Activated T-cell treated with anti-CD3 and anti-CD28 coated beads, Interleukin-2, amount 50 U/mL, for 72 hours (primary cell): ENCODE results near the gene COQ8B. TPM values are rescaled to one million over a fixed set of nuclear protein-coding genes. Genes with fewer than 3 reads are reported as not detected.
A peak's percentile ranks its signal among the peaks of the same experiment; 100 is the strongest.

ENCODE experiments used
- ATAC-seq, 2 donors: fragments of 150-1000 bp; cut with Tn5 transposase; replicated peaks in 1 of 2; 2 replicates each; pipeline ENCODE4 v1.10.0; 2021; ENCODE audit warnings: moderate library complexity in 2 of 2, mild to moderate bottlenecking in 1 of 2
- DNase-seq, 2 donors: peaks; one replicate each; pipeline ENCODE4 v3.0.0; 2021 to 2022; ENCODE audit warnings: mixed read lengths in 1 of 2
- H3K27ac Mint-ChIP-seq: one replicate; pipeline ENCODE4 v1.8.0; 2022; ENCODE audit warnings: mild to moderate bottlenecking, moderate library complexity, mixed read lengths
- H3K27me3 Mint-ChIP-seq: one replicate; pipeline ENCODE4 v1.8.0; 2022; ENCODE audit warnings: low read depth, mixed read lengths
- H3K36me3 Mint-ChIP-seq, 2 donors: one replicate each; pipeline ENCODE4 v1.8.0; 2022; ENCODE audit warnings: mixed read lengths in 2 of 2, mild to moderate bottlenecking in 1 of 2; ENCODE audit not compliant: insufficient read depth in 2 of 2
- H3K4me1 Mint-ChIP-seq: one replicate; pipeline ENCODE4 v1.8.0; 2022; ENCODE audit warnings: low read depth, mixed read lengths
- H3K4me3 Mint-ChIP-seq, 2 donors: one replicate each; pipeline ENCODE4 v1.8.0; 2022; ENCODE audit warnings: mild to moderate bottlenecking in 2 of 2, mixed read lengths in 2 of 2, moderate library complexity in 2 of 2
- H3K9me3 Mint-ChIP-seq, 2 donors: one replicate each; pipeline ENCODE4 v1.8.0; 2022; ENCODE audit warnings: mixed read lengths in 2 of 2
- total RNA-seq, 2 donors: library from RNA; stranded (reverse); gene quantifications; one replicate each; pipeline ENCODE4 v1.2.3, GENCODE V29; 2022

COQ8B gene
- total RNA-seq, 2 donors from 2014 or later: 45.4 to 58.6 TPM

DNA sequence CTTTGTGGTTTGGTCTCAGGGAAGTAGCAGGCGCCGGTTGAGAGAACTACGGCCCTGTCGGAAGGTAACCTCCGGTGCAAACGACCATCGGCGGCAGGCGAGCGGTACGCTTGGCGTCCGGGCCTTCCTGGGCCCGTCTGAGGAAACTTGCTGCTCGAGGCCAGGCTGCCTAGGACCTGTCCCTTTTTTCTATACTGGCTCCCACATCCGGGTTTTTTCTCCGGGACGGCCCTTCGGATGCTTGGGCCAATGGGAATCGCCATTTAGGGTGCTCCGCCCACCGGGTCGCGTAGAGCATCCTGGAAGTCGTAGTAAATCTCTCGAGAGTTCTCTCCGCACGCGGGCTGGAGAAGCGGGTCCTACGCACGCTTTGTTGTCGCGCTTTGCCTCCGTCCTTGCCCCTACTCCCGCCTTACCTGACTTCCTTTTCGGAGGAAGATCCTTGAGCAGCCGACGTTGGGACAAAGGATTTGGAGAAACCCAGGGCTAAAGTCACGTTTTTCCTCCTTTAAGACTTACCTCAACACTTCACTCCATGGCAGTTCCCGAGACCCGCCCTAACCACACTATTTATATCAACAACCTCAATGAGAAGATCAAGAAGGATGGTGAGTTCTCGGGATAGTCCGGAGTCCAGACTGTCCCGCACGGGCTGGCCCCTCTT lies 34.3 kb upstream of the COQ8B start, which contains the start of gene SNRPA:
Gene SNRPA, plus strand, starts transcription at position 330 of the 664 bp plus-strand sequence. Its CDS starts 206 bp downstream, at position 536.
- H3K36me3 Mint-ChIP-seq: peaks cover 15 to 23% of the 10 kb centered on the region in 2 donors
- H3K4me3 Mint-ChIP-seq: peak within 1 kb of the TSS; percentile 91 to 92
- DNase-seq (peak; percentile 96 to 98), ATAC-seq (peak; percentile 74 to 76)
- peak within 1 kb of the TSS; percentile 93 for H3K27ac Mint-ChIP-seq
- H3K9me3 Mint-ChIP-seq: no peaks in the 10 kb centered on the region
- peaks cover 57% of the 10 kb centered on the region for H3K4me1 Mint-ChIP-seq
- H3K27me3 Mint-ChIP-seq: no peaks in the 10 kb centered on the region

GRCh38 chr19:40750058-40750873 lies 33.6 kb upstream of the COQ8B start, which contains the start of gene ACTMAP:
ACTMAP (minus strand) TSS chr19:40750477; CDS start chr19:40749803, 674 bp downstream.
- Mint-ChIP-seq H3K4me3 (peak within 1 kb of the TSS; percentile 91 to 92), H3K27me3 (no peaks in the 10 kb centered on the region), H3K27ac (peak within 1 kb of the TSS; percentile 93), H3K9me3 (no peaks in the 10 kb centered on the region), H3K36me3 (peaks cover 15 to 19% of the 10 kb centered on the region in 2 donors), H3K4me1 (peaks cover 49% of the 10 kb centered on the region)
- ATAC-seq (peak; percentile 86 to 88), DNase-seq (peak; percentile 99 to 100)

- H3K36me3 Mint-ChIP-seq: peaks cover 5 to 10% of the 10 kb centered on the region in 2 donors
- no peaks in the 10 kb centered on the region for H3K27me3 Mint-ChIP-seq
- DNase-seq (no peak), ATAC-seq (no peak)
- H3K9me3 Mint-ChIP-seq: no peaks in the 10 kb centered on the region
- H3K4me1 Mint-ChIP-seq: peaks cover 28% of the 10 kb centered on the region
- no peak overlapping the region for H3K27ac Mint-ChIP-seq
- H3K4me3 Mint-ChIP-seq: no peak overlapping the region
Measured at GRCh38 chr19:40747536-40747935, 30.9 kb upstream of the COQ8B start.

DNA sequence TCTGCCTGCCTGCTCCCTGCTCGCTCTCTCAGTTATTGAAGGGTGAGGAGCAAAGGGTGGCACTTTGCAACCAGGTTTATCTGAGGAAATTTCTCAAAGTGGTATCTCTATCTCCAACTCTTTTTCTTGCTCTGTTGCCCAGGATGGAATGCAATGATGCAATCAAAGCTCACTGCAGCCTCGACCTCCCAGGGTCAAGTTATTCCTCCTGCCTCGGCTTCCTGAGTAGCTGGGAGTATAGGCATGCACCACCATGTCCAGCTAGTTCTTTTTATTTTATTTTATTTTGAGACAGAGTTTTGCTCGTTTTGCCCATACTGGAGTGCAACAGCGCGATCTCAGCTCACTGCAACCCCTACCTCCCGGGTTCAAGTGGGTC lies 28.7 kb upstream of the COQ8B start:
- Mint-ChIP-seq H3K4me3 (no peak overlapping the region), H3K4me1 (peaks cover 22% of the 10 kb centered on the region), H3K27me3 (no peaks in the 10 kb centered on the region), H3K9me3 (no peaks in the 10 kb centered on the region), H3K36me3 (peaks cover 0 to 1% of the 10 kb centered on the region in 2 donors), H3K27ac (no peak overlapping the region)
- DNase-seq: no peak
- ATAC-seq: no peak

GRCh38 chr19:40744554-40745401 lies 28.1 kb upstream of the COQ8B start:
- Mint-ChIP-seq H3K4me1 (peaks cover 17% of the 10 kb centered on the region), H3K36me3 (no peaks in the 10 kb centered on the region), H3K27me3 (no peaks in the 10 kb centered on the region), H3K4me3 (no peak overlapping the region), H3K9me3 (no peaks in the 10 kb centered on the region), H3K27ac (no peak overlapping the region)
- DNase-seq: peak; percentile 43 to 51
- peak; percentile 60 to 62 for ATAC-seq

DNA sequence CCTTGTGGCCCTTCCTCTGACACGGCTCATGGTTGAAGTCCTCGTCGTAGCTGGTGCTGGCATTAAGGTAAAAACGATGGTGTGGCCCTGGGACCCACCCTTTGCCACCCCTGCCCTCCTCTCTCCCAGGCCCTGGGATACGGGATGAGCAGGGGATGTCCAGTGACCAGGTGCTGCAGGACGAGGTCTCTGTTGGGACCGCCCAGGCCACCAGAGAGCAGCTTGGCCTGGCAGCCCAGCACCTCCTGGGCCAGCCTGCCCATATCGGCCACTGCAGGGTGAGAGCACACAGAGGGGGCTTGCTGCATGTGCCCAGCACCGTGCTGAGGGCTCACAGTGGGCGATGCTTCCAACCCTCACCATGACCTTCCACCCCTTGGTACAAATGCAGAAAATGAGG lies 27.2 kb upstream of the COQ8B start:
- ATAC-seq (no peak), DNase-seq (no peak)
- no peaks in the 10 kb centered on the region for H3K27me3 Mint-ChIP-seq
- H3K27ac Mint-ChIP-seq: no peak overlapping the region
- no peaks in the 10 kb centered on the region for H3K9me3 Mint-ChIP-seq
- H3K36me3 Mint-ChIP-seq: no peaks in the 10 kb centered on the region
- H3K4me1 Mint-ChIP-seq: peaks cover 9% of the 10 kb centered on the region
- no peak overlapping the region for H3K4me3 Mint-ChIP-seq

DNA sequence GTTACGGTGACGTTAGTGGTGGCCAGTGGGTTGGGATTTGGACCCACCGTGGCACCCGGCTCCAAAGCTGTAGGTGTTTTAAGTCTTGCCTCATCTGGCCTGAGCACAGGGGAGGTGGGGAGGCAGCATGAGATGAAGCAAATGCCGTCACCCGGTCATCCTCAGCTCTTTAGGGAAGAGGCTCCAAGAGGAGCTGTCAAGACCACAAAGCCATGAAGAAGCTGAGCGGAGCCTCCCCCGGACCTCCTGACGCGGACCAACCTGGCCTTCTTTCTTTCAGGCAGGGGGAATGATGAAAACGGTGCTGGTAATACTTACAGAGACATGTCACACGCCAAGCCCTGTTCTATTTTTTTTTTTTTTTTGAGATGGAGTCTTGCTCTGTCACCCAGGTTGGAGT lies 26.2 kb upstream of the COQ8B start:
- ATAC-seq (no peak), DNase-seq (no peak)
- Mint-ChIP-seq H3K27me3 (no peaks in the 10 kb centered on the region), H3K9me3 (no peaks in the 10 kb centered on the region), H3K27ac (no peak overlapping the region), H3K4me1 (no peaks in the 10 kb centered on the region), H3K4me3 (no peak overlapping the region), H3K36me3 (no peaks in the 10 kb centered on the region)

DNA sequence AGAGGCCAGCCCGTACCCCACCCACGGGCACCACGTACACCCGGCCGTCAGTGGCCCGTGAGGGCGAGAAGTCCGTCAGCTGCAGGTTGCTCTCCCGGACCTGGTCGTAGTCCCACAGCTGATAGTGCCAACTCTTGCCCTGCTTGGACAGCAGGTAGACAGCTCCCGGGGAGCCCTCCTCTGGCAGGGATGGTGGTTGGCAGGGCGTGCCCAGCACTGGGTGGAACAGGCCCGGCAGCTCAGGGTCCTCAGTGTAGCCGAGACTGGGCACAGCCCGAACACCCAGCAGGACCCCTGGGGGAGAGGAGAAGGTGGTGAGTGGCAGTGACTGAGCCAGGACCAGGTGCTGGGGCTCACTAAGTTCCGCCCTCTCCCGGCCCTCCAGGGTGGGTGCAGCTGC lies 25.8 kb upstream of the COQ8B start:
- H3K36me3 Mint-ChIP-seq: peaks cover 2 to 3% of the 10 kb centered on the region in 2 donors
- no peaks in the 10 kb centered on the region for H3K9me3 Mint-ChIP-seq
- no peaks in the 10 kb centered on the region for H3K4me1 Mint-ChIP-seq
- no peak overlapping the region for H3K27ac Mint-ChIP-seq
- ATAC-seq (peak in 1 of 2 donors; percentile 12), DNase-seq (no peak)
- no peak overlapping the region for H3K4me3 Mint-ChIP-seq
- no peaks in the 10 kb centered on the region for H3K27me3 Mint-ChIP-seq

DNA sequence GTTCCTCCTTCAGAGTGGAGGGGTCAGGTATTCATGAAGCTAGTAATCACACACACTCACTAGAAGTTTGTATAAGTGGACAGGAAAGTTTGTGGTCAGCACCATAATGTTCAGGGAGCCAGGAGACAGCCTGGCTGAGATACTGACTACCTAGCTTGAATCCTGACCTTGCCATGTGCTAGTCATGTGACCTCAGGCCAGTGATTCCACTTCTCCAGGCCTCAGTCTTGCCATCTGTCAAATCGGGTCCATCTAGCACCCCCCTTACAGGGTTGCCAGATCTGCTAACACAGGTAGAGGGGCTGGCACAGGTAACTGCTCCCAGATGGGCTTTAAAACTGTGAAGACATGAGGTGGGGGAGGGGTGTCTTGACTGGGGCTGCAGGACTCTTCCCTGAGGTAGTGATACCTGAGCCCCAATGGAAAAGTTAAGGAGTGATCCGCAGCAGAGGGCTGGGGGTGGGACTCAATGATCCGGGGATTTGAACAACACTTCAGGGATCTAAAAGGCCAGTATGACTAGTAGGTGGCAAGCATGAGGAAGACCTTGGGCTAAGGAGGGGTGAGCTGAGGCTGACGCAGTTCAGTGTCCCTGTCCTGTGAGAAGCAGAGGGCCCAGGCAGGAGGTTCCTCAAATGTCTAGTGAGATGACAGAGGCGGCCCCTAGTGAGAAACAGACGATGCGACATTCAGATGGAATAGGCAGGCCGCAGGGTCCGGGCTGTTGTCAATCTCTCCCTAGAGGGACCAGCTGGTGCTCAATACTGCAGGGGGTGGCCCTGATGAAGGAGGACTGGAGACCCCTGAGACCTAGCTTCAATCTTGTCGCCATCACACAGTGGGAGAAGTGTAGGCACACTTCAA lies 25.1 kb upstream of the COQ8B start:
- no peak overlapping the region for H3K27ac Mint-ChIP-seq
- ATAC-seq: no peak
- H3K4me1 Mint-ChIP-seq: no peaks in the 10 kb centered on the region

DNA sequence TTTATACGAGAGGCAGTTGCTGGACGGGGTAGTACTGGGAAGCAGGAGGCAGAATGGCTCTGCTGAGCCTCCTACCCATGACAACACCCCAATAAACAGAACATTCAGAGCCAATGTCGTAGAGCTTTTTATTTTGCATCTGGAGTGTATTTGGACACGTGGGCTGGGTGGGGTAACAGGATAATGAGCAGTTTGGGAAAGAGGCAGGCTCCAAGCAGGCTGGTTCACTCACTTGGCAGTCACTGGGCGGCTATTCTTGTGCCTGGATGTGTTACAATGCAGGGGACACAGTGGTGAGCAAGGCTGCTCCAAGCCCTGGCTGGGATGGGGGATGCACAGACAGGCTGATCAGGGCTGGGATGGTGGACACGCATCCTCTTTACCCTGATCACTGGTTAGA lies 24.1 kb upstream of the COQ8B start:
- DNase-seq: no peak
- ATAC-seq: no peak
- H3K36me3 Mint-ChIP-seq: peaks cover 3 to 5% of the 10 kb centered on the region in 2 donors
- no peaks in the 10 kb centered on the region for H3K27me3 Mint-ChIP-seq
- no peaks in the 10 kb centered on the region for H3K9me3 Mint-ChIP-seq
- H3K4me3 Mint-ChIP-seq: no peak overlapping the region
- H3K4me1 Mint-ChIP-seq: no peaks in the 10 kb centered on the region
- H3K27ac Mint-ChIP-seq: no peak overlapping the region

More for the DNA sequence above, 25.1 kb upstream of the COQ8B start:
- H3K36me3 Mint-ChIP-seq: peaks cover 3 to 4% of the 10 kb centered on the region in 2 donors
- no peaks in the 10 kb centered on the region for H3K27me3 Mint-ChIP-seq
- no peak for DNase-seq
- no peak overlapping the region for H3K4me3 Mint-ChIP-seq
- no peaks in the 10 kb centered on the region for H3K9me3 Mint-ChIP-seq

- peaks cover 7 to 11% of the 10 kb centered on the region in 2 donors for H3K36me3 Mint-ChIP-seq
- no peak for ATAC-seq
- H3K27me3 Mint-ChIP-seq: no peaks in the 10 kb centered on the region
- H3K4me3 Mint-ChIP-seq: no peak overlapping the region
- H3K27ac Mint-ChIP-seq: no peak overlapping the region
- H3K4me1 Mint-ChIP-seq: no peaks in the 10 kb centered on the region
- DNase-seq: no peak
- no peaks in the 10 kb centered on the region for H3K9me3 Mint-ChIP-seq
Measured at GRCh38 chr19:40739871-40740703, 23.4 kb upstream of the COQ8B start.
